GM19099 (cell line): Measurements from ENCODE around the gene PTPN5.

ENCODE experiments used
- POLR2A ChIP-seq: IDR thresholded peaks from 3 replicates; pipeline ENCODE4 v1.6.1; 2011; ENCODE audit warnings: low read depth; ENCODE audit not compliant: insufficient read length; ENCODE audit errors: extremely low read depth

Gene PTPN5

DNA sequence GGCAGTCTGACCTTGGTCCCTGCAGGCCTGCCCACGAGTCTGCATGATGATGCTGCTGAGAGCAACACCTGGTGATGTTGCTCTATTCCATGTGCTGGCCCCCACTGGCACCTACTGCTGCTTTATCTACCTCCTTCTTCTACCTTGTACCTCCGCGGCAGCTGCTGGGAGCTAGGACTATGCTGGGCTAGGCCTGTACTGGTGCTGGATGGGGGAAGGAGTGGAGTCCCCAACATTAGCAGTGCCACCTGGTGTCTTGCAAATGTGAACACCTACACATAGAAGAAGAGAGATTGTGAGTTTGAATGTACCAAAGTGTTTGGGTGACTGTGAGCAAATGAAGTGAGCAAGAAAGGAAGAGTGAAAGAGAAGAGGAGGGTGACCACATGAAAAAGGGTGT lies 30.5 kb downstream of the PTPN5 start:
- TF ChIP-seq POLR2A = no peak

DNA sequence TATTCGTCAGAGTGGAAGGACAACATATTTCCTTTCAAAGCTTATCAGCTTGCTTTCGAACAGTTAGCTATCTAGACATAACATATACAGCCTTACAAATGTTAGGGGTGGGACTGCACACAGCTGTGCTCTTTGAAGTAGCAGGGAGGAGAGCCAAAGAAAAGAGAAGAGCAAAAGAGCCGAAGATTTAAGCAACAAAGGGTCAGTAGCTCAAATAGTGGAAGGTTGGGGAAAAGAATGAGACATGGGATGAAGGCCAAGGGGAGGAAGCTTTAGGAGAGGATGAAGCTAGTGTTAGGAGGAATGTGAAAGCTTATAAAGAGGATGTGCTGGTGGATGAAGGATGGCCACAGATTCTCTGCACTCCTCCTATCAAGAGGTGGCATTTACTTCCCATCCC lies 33.8 kb downstream of the PTPN5 start:
- no peak for TF ChIP-seq POLR2A

DNA sequence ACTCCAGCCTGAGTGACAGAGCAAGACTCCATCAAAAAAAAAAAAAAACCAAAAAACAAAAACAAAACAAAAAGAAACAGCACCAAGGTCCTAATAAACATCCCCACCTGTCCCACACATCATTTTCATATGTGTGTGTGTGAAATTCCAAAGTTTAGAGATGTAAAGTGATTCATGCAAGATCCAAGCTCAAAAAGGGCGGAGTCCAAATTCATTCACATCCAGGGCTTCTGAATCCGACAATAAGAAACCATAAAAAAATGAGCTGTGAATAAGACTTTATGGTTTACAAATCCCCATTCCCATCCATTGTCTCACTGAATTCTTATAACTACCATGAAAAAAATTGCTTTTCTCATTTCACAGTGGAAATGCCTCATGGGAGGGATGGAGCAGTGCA lies 34.7 kb downstream of the PTPN5 start:
- no peak for TF ChIP-seq POLR2A

DNA sequence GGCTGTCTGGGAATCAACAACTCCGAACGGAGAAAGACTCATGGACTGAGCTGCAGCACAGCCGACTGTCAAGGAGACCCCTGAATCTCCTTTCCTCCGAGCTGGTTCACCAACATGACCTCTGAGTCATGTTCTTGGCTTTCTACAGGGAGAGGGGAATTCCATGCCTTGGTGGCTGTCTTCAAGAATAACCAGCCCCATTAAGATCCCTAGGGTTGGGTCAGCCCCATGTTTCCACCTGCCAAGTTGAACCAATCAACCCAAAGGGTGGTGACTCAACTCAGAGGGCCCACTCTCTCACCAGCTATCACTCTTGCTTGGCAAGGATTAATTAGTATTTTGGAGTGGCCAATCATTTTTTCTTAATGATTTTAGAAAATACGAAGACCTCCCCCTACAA lies 37.3 kb downstream of the PTPN5 start:
- no peak for TF ChIP-seq POLR2A

DNA sequence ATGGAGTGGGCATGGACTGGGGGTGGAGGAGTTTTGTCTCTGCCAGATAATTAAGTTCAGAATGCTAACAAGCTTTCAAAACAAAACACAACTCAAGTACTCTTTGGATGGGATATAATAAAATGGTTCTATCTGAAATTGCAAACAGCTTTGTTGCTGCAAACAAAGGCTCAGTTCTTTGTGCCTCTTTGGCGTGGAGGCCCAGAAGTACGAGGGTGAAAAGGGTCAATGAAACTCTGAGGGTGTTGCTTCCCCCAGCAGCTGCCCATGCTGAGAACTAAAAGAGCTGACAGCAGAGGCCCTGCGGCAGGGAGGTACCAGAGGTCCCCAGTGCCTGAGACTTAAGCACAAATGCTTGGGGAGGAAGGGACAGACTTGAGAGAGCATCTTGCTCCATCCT lies 39.1 kb downstream of the PTPN5 start:
- no peak for TF ChIP-seq POLR2A

DNA sequence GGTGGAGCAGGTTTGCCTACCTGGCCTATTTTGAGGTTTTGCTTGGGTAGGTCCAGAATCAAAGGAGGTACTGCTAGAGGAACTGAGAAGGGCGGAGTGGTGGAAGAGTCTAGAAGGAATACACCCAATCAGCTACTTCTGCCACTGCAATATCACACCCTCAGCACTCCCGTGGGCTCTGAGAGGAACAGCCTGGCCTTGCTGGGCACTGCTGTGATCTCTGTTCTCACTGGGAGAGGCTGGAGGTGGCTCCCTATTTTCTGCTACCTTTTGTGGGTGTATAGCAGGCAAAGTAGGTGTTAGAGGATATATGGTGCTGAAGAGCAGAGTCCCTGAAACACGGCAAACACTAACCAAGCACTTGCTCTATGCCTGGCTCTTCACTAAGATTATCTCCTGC lies 40.7 kb downstream of the PTPN5 start:
- TF ChIP-seq POLR2A = no peak

DNA sequence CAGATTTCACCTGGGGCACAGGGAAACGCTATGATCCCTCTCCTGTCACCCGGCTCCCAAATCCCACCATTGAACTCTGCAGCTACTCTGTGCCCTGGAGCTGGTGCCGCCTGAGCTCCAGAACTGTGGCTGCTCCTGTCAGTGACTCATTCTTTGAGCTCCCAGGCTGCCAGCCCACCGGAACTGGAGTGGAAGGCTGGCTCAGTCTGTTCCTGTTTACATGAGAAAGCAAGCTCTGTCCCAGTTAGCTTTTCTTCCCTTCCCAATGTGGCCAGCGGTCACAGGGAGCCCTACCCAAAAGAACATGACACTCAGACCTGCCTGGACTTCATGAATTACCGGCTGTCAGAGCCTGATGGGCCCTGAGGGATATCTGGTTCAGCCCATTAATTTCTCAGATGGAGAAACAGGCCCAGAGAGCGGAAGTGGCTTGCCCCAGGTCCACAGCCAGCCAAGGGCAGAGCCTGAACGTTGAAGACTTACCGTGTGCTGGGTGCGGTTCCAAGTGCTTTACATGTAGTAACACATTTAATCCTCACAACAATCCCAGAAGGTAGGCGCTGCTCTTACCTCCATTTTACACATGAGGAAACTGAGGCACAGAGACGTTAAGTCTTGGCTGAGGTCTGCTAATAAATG lies 41.8 kb downstream of the PTPN5 start:
- no peak for TF ChIP-seq POLR2A

DNA sequence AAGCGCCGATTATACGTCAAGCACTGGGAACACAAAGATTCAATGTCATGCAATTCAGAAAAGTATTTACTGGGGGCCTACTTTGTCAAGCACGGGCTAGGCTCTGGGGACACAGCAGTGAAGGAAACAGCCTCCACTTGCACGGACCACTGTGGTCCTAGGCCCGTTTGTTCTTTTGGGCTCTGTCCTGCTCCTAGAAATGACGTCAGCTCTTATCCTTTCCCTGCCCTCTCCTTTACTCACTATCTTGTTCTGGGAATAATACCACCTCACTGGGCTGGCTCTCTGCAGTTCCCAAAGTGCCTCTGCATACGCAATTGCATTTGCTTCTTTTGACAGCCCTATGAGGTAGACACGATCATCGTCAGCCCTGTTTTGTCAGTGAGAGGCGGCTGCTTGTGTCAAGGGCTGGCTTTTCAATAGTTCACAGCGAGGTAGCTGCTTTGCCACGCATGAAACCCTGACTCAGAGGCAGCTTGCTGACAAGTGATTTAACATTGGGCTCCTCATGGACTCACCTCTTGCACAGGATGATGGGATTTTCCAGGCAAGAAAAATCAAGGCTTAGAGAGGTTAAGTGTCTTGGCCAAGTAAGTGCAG lies 42.7 kb downstream of the PTPN5 start:
- TF ChIP-seq POLR2A = no peak

DNA sequence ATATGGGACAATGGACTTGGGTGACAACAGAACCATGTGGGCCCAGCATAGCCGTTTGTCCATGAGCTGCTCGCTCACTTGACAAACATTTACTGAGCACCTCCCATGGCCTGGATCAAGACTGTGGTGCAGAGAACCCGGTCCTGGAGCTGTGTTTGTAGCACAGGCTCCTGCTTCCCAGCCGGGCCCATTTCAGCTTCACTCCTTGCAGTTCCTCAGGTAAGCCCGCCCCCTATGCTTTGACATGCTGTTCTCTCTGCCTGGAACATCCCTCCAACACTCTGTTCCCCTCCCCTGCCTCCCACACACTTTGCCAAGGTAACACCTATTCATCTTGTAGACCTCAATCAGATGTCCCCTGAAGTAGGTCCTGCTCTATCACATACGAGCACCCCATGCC lies 46.3 kb downstream of the PTPN5 start:
- no peak for TF ChIP-seq POLR2A

DNA sequence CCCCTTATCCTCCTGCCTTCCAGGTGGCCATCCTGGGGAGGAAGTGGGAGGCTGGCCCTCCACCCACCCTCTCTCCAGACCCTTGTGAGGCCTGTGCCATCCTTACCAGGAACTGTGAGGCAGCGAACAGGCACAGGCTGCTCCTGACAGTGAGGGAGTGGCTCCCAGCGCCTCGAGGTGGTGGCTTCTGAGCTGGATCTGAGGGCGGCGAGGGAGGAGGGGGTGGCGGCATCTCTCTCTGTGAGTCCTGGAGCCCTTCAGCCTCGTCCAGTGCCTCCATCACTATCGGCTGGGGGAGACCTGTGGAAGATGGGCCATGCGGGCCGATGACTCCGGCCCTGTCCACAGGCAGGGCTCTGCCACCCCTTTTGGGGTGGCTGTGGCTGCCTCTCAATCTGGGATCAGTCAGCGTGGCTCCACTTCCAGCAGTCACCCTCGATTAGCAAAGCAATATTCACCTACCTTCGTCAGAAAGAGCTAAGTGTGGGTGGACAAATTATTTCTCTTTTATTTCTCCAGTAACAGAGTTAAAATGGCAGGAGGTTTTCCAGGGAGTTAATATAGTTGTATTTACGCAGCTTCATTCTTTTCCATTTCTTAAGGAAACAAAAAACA lies 47.6 kb downstream of the PTPN5 start:
- no peak for TF ChIP-seq POLR2A

DNA sequence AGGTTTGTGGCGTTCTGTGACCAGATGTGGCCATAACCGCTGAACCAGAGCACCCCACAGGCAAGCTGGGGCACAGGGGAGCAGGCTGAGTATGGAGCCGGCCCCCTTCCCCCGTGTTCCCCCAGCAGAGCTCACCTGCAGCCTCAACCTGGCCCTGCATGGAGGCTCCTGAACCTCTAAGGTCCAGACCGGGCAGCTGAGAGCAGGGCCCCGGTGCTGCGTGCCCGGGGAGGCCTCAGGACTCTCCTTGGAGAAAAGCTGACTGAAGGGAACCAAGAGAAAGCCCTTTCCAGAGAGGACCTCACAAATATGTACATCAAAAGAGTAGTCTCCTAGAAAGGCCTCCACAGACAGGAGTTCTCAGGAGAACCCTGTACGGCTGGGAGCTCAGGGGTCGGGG lies 48.2 kb downstream of the PTPN5 start:
- no peak for TF ChIP-seq POLR2A

DNA sequence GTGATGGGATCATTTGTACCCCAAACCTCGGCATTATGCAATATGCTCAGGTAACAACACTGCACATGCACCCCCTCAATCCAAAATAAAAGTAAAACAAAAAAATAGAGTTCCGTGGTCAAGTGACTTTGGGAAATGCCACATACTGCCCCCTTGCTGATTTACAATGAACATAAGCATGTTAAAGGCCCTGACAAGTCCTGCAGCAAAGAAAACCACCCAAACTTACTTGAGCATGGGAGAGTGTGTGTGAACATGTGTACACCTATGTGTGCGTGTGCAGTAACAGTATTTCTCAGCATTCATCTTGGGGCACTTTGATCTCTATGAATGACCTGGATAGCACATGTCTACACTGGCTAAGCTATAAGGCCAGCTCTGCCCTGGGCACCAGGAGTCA lies 49.8 kb downstream of the PTPN5 start:
- no peak for TF ChIP-seq POLR2A

DNA sequence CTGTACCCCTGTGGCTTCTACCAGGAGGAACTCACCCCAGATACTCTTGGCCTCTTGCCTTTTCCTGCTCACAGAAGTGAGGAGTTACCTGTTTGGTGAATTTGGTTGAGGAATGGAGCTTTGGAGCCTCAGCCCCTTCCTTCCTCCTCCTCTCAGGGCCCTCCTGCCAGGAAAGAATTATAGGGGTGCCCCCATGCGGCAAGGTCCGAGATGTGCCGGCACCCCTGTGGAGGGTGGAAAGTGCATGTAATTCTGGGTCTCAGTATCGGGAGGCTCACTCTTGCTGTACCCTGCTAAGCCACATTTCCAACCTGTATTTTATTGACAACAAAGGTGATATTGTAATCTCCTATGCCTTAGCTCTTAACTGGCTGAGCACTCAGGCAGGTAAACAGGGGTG lies 51.9 kb downstream of the PTPN5 start:
- no peak for TF ChIP-seq POLR2A

DNA sequence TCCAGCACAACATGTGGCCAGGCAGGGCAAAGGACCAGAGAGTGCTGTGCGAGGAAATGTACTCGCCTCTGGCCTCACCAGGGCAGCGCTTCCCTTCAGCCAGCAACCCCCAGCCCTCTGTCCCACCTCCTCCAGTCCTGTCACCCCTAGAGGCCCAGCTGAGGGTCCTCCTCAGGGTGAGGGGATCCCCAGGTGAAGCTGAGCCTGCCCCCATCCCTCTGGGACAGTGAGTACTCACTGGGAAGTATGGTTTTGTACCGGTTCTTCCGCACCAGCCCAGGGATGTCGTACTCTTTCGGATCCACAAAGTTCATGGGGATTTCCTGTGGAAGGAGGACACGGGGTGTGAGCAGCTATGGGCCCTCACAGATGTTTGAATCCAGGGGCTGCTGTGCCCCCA lies 54.0 kb downstream of the PTPN5 start:
- TF ChIP-seq POLR2A = no peak

DNA sequence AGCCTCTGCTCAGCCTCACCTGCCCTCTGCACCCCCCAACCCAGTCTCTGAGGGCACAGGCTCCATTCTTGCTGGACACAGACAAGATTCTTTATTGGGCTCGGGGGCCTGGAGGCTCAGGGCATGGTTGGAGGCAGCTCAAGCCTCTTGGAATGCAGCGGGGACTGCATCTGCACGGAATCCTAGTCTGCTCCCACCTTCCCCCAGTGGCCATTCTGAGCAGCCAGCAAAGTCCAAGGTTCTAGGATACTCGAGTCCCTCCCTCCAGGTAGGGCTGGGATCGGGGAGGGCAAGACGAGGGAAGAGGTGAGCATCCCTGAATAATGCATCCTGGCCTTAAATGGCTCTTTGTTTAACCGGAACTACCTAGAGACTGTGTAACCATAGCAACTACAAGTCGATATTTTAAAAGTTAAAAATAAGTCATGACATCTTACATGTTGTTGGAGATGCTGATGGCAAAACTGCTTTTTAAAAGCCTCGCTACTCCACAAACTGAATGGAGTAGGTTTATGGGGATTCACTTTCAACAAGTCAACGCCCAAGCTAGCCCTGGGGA lies 54.9 kb downstream of the PTPN5 start:
- no peak for TF ChIP-seq POLR2A

DNA sequence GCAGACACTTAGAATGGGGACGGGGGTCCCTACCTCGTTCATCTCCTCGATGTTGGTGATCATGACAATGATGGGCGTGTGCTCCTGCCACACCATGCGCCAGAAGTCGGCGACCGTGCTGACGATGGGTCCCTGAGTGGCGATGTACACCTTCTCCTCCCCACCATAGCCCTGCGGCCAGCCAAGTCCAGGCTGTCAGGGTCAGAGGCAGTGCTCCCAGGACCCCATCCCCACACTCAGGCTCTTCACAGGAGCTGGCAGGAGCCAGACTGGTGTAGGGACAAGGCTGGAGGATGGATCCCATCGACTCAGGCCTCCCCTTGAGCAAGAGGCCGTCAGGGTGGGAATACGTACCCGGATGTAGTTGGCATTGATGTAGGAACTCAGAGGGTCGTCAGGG lies 58.4 kb downstream of the PTPN5 start:
- no peak for TF ChIP-seq POLR2A
